Peyer's patch (tissue), 4 donors: ENCODE data around the gene FAM171A1. TPM values are rescaled to one million over a fixed set of nuclear protein-coding genes. Genes with fewer than 3 reads are reported as not detected.
"Not testable (repeated sequence)": the region's sequence is repeated elsewhere in the genome, so short reads cannot be mapped to it uniquely, and the experiment has no call there.

Source experiments
- DNase-seq, 3 donors: peaks; one replicate each; pipeline ENCODE4 v3.0.0-alpha.2; 2017 to 2019
- H3K27ac ChIP-seq, 4 donors: fragments of 200-600 bp; sonication (generic); one replicate each; pipeline ENCODE4 v1.5.1; 2016 to 2019
- H3K27me3 ChIP-seq, 2 donors: fragments of 200-600 bp; sonication (generic); one replicate each; pipeline ENCODE4 v1.5.1; 2019
- H3K36me3 ChIP-seq, 3 donors: fragments of 200-600 bp; sonication (generic); one replicate each; pipeline ENCODE4 v1.5.1; 2016 to 2019
- H3K4me1 ChIP-seq, 4 donors: fragments of 200-600 bp; sonication (generic); one replicate each; pipeline ENCODE4 v1.5.1; 2016 to 2019
- H3K4me3 ChIP-seq, 4 donors: fragments of 200-600 bp; sonication (generic); 1 replicate in 3 of 4; 2 replicates in 1 of 4; pipeline ENCODE4 v1.5.1; 2016 to 2019; ENCODE audit warnings: mild to moderate bottlenecking in 1 of 4
- H3K9me3 ChIP-seq, 4 donors: fragments of 200-600 bp; sonication (generic); one replicate each; pipeline ENCODE4 v1.5.1; 2016 to 2019; ENCODE audit warnings: mild to moderate bottlenecking in 1 of 4
- POLR2A ChIP-seq, 2 donors: fragments of 450-650 bp; IDR thresholded peaks; one replicate each; pipeline ENCODE4 v1.5.1; 2017; ENCODE audit warnings: antibody characterized with exemption in 2 of 2, mild to moderate bottlenecking in 2 of 2, moderate library complexity in 2 of 2
- total RNA-seq, 4 donors: library from RNA; depleted of rRNA; stranded (reverse); fragments of >200 nt; gene quantifications; one replicate each; pipeline ENCODE4 v1.1.0, GENCODE V29; 2016
- TF ChIP-seq, protein P1 (sequence below), 6 experiments: fragments of 450-650 bp in 4 of 6; fragments of 200-600 bp in 2 of 6; sonication (generic) in 1 of 6; IDR thresholded peaks; one replicate each; pipeline ENCODE4 v1.5.1; 2017 to 2019; ENCODE audit warnings: antibody characterized with exemption in 6 of 6, mild to moderate bottlenecking in 3 of 6, moderate library complexity in 1 of 6

FAM171A1 gene
- total RNA-seq, 4 donors from 2014 or later: 14.7 to 37.1 (median 24.5) TPM

GRCh38 chr10:15393139-15393825 lies 22.2 kb upstream of the FAM171A1 start:
- no peak for DNase-seq
- Histone ChIP-seq H3K9me3 (no peaks in the 10 kb centered on the region), H3K4me1 (peaks cover 0 to 6% (median 0%) of the 10 kb centered on the region in 4 donors), H3K36me3 (no peaks in the 10 kb centered on the region), H3K27me3 (no peaks in the 10 kb centered on the region), H3K27ac (no peak overlapping the region), H3K4me3 (no peak overlapping the region)
- no peak for TF ChIP-seq POLR2A (IDR thresholded peaks at IDR 0.05)
- TF ChIP-seq, protein P1, sequence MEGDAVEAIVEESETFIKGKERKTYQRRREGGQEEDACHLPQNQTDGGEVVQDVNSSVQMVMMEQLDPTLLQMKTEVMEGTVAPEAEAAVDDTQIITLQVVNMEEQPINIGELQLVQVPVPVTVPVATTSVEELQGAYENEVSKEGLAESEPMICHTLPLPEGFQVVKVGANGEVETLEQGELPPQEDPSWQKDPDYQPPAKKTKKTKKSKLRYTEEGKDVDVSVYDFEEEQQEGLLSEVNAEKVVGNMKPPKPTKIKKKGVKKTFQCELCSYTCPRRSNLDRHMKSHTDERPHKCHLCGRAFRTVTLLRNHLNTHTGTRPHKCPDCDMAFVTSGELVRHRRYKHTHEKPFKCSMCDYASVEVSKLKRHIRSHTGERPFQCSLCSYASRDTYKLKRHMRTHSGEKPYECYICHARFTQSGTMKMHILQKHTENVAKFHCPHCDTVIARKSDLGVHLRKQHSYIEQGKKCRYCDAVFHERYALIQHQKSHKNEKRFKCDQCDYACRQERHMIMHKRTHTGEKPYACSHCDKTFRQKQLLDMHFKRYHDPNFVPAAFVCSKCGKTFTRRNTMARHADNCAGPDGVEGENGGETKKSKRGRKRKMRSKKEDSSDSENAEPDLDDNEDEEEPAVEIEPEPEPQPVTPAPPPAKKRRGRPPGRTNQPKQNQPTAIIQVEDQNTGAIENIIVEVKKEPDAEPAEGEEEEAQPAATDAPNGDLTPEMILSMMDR (IDR thresholded peaks at IDR 0.05): no peak

GRCh38 chr10:15391491-15391890 lies 20.4 kb upstream of the FAM171A1 start:
- H3K4me3 ChIP-seq: no peak overlapping the region
- H3K27ac ChIP-seq: no peak overlapping the region
- no peak for DNase-seq
- TF ChIP-seq, protein P1 (IDR thresholded peaks at IDR 0.05): no peak
- no peak for TF ChIP-seq POLR2A (IDR thresholded peaks at IDR 0.05)
- H3K27me3 ChIP-seq: no peaks in the 10 kb centered on the region
- H3K4me1 ChIP-seq: peaks cover 0 to 6% (median 0%) of the 10 kb centered on the region in 4 donors
- no peaks in the 10 kb centered on the region for H3K36me3 ChIP-seq
- H3K9me3 ChIP-seq: no peaks in the 10 kb centered on the region

- H3K27ac ChIP-seq, H3K4me3 ChIP-seq, H3K36me3 ChIP-seq, H3K27me3 ChIP-seq, DNase-seq, H3K9me3 ChIP-seq, H3K4me1 ChIP-seq: not testable (repeated sequence)
These were observed 17.1 kb upstream of the FAM171A1 start for GRCh38 chr10:15388172-15388571.

- Histone ChIP-seq H3K4me1 (peaks cover 0 to 6% (median 0%) of the 10 kb centered on the region in 4 donors), H3K27ac (no peak overlapping the region), H3K4me3 (no peak overlapping the region), H3K27me3 (no peaks in the 10 kb centered on the region), H3K36me3 (no peaks in the 10 kb centered on the region), H3K9me3 (no peaks in the 10 kb centered on the region)
- no peak for TF ChIP-seq POLR2A (IDR thresholded peaks at IDR 0.05)
- TF ChIP-seq, protein P1 (IDR thresholded peaks at IDR 0.05): no peak
- DNase-seq: no peak
These were observed 15.9 kb upstream of the FAM171A1 start for GRCh38 chr10:15387021-15387420.

DNA sequence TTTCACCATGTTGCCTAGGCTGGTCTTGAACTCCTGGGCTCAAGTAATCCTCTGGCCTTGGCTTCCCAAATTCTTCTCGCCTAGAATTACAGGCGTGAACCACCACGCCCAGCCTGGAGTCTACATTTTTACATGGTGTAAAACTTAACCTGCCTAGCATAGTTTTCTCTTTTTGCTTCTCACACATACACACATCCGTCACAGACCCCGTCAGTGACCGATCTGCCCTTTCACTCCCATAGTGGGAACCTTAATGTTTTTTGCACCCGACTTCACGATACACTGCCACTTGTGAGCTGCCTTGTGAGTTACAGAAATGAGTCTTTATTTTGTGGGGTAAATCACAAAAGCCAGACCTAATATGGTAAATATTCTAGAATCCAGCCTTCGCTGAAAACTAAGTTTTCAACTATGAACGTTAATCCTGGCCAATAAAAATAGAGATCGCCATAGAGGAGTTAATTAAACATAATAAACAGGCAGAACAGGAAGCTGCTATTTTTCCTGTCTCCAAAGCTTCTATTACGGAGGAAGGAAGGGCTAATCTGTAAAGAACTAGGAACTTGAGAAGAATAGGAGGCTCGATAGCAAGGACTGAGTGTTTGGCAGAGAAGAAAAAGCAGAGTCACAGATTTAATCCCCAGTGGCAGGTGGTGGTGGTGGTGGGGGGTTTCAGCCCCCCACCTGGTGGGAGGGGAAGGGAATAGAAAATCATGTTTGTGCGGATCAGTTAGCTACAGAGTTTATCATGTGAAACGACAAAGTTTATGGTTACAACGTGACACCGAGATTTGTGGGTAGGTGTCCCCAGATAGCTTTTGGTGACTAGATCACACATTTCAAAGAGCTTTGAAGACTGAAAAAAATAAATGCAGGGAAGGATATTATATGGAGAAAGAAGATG lies 14.7 kb upstream of the FAM171A1 start:
- no peaks in the 10 kb centered on the region for H3K27me3 ChIP-seq
- no peak for DNase-seq
- no peak overlapping the region for H3K4me3 ChIP-seq
- H3K9me3 ChIP-seq: no peaks in the 10 kb centered on the region
- H3K27ac ChIP-seq: no peak overlapping the region
- TF ChIP-seq POLR2A (IDR thresholded peaks at IDR 0.05): no peak
- TF ChIP-seq, protein P1 (IDR thresholded peaks at IDR 0.05): no peak
- no peaks in the 10 kb centered on the region for H3K4me1 ChIP-seq
- H3K36me3 ChIP-seq: no peaks in the 10 kb centered on the region

- Histone ChIP-seq H3K36me3 (no peaks in the 10 kb centered on the region), H3K27me3 (no peaks in the 10 kb centered on the region), H3K4me1 (no peaks in the 10 kb centered on the region), H3K27ac (no peak overlapping the region), H3K4me3 (no peak overlapping the region), H3K9me3 (no peaks in the 10 kb centered on the region)
- DNase-seq: no peak
- TF ChIP-seq, protein P1 (IDR thresholded peaks at IDR 0.05): no peak
- no peak for TF ChIP-seq POLR2A (IDR thresholded peaks at IDR 0.05)
These were observed 10.3 kb upstream of the FAM171A1 start for GRCh38 chr10:15381420-15381819.
